HG03097 (cell line): ENCODE results near the gene PON3.

Experiments
- ATAC-seq: cut with Tn5 transposase; IDR thresholded peaks from one replicate; pipeline ENCODE4 v1.9.1; 2021; ENCODE audit not compliant: unreplicated experiment, low FRiP score

The PON3 gene

DNA sequence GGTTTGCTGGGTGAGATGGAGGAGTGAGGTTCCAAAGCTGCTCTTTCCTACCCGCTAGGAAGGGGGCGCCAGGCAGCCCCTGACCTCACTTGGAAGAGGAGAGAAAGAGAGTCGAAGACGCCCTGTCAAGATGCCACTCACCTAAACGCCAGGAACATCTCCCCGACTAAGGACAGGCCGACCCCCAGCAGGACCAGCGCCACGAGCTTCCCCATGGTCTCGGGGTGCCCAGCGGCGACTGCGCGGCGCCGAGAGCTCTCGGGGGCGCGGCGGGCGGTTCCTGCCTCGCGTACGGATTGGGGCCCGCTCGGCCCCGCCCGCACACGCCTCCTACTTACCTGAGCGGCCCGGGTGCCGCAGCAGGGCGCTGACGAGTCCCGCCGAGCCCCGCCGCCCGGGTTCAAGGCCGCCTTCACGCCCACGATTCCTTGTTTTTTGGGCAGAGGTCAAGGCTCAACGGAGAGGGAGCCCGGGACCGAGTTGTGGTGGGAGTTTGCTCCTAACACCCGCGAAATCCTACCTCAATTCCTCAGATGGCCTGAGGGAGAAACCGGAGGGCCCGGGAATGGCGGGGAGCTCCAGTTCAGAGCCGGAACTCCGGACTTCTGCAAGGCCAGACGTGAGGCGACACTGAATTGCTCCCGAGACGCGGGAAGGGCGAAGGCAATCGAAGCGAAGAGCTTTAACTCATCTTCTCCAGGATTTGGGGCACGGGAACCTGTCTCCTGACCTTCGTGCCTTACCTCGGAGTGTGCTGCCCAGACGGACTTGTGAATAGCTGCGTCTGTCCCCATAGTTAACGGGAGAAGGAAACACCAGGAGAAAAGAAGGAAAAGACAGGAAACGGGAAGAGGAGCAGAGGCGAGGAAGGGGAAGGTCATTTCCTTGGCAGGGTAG is at the start of gene PON3:
TSS of gene PON3 (minus strand) at position 240 of the 897 bp plus-strand sequence. CDS start at position 215, 25 bp downstream.
- no peak for ATAC-seq

DNA sequence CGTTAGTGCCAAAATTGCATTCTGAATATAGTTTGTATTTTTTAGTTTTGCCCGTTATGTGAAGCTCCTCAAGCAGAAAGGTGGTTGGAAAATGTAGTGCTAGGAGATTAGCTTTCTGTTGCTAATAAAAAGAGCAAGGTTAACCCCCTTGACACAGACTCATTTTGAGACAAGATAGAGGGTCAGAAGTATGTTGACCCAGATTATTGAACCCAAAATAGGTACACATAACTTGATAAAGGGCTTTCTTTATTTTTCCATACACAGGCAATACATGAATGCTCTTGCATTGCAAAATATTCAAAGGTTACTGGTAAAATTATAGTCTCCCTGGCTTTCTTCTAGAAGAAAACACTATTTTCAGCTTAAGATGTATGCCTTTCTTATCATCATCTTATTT is 48.6 kb upstream of the PON3 start:
- no peak for ATAC-seq

DNA sequence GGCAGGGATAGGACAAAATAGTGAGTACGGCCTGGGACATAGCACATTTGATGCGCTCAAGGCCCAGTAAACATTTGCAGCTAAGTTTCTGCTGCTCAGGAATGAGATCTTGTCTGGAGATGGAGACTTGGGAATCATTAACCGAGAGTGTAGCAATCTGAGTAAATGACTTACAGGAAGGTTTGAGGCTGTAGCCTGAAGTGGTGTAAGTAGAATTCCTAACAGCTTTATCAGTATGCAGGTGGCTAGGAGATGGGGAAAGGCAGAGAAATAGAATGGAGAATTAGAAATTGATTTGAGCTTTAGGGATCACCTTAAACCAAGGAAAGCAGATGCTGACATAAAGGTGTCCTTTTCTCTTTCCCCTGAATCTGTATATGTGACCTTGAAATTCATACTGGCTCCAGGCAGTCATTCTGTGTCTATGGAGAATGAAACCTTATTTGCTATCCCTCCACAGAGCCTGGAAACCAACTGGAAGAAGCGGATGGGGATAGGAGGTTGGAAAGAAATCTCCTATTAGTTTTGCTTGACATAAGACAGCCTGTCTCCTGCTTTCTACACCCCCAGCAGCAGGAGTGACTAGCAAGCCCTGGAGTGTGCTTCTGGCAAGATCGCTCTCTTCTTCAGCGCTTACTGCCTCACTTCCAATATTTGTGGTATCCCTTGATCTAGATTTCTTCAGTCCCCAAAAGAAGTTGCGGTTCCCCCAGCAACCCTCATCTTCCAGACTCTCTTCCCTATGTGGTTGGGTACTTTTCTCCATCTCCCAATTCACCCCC is 45.1 kb upstream of the PON3 start:
- ATAC-seq: no peak

DNA sequence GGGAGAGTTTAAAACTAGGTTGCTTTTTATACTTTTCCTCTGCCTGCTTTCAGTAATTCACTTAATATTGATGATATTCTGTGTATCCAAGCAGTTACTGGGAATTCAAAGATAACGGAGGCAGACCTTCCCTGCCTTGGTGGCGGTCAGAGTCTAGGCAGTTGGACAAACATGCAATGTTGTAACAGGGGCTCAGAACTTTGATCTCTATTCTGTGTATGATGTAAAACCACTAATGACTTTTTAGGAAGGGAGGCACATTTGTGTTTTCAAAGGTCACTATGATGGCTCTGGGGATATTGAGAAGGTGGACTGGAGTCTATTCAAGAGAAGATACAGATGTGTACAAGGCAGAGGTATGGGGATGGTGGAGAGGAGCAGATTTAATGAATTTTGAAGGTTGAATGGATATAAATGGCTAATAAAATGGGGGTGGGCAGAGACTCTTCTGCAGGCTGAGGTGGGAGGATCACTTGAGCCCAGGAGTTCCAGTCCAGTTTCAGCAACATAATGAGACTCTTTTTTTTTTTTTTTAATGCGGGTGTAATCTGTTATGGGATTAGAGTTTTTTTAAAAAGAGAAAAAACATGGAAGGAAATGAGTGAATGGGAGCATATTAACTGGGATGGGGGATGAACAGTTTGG is 44.3 kb upstream of the PON3 start:
- ATAC-seq: no peak

GRCh38 chr7:95436407-95436806 is 40.2 kb upstream of the PON3 start:
- ATAC-seq: no peak

DNA sequence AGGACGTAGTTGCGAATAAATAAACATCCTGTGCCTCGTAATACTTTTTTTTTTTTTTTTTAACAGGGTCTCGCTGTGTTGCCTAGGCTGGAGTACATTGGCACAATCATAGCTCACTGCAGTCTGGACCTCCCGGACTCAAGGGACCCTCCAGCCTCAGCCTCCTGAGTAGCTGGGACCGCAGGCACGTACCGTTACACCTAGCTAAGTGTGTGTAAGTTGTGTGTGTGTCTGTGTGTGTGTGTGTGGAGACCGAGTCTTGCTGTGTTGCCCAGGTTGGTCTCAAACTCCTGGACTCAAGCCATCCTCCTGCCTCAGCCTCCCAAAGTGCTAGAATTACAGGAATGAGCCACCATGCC is 39.2 kb upstream of the PON3 start:
- ATAC-seq: no peak

GRCh38 chr7:95434557-95435421 is 38.6 kb upstream of the PON3 start, which contains the start of gene PON2:
Gene PON2 (minus strand): TSS chr7:95435028. CDS start chr7:95434951, 77 bp downstream.
- ATAC-seq: peak; percentile 99

DNA sequence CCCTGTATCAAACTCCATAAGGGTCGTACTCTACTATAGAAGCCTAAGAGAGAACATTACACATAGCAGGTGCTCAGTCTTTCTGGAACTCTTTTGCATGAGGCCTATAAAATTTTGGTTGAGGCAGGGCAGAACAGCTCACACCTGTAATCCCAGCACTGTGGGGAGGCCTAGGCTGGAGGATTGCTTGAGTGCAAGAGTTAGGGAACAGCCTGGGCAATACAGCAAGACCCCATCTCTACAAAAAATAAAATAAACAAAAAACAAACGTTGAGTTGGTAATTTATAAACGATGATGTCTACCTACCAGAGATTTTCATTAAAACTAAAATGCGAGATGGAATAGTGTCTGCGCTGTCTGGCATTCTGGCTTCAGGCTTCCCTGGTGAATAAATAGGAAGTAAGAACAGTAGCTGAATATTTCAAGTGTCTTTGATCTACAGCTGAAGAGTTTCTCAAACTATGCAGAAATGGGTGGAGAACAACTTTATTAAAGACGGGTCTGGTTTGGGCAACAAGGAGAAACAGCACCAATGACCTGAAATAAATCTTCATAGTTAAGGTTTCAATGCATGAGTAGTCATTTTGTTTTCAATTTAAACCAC is 37.9 kb upstream of the PON3 start:
- ATAC-seq: no peak

- no peak for ATAC-seq
Measured at GRCh38 chr7:95433129-95433528, 37.0 kb upstream of the PON3 start.

DNA sequence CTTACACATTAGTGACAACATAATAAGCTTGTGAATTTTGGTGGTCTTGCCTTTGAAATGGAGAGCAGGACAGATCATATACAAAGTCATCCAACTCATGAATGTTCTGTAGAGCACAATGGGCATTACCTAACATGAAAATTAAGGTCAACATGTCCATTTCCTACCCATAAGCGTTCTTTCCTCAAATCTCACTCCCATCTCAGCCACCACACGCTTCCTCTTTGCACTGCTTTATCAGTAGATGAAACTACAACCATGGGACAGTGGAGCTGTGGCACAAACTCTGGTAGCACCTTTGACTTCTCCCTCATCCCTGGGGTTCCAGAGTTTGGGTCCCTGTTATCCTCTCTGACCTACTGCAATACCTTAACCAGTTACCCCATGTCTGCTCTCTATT is 36.4 kb upstream of the PON3 start:
- no peak for ATAC-seq

DNA sequence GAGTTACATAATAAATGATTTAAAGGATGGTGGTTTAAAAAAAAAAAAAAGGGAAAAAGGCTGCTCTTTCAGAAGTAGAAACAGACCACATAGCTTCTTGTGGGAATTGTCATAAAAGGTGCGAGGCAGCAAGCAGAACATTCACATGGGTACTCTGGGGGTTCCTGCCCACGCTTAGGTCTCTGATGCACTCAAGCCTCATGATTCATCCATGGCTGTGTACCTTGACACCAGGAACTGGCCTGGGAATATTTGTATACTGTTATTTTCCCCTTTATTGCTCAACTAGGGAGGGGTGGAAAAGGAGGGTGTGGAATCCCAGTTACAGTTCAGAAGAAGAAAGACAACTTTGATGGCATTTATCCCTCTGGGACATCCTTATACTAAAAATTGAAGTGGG is 34.7 kb upstream of the PON3 start:
- no peak for ATAC-seq

GRCh38 chr7:95429241-95429990 is 33.2 kb upstream of the PON3 start:
- ATAC-seq: no peak

- no peak for ATAC-seq
Measured at GRCh38 chr7:95427914-95428516, 31.8 kb upstream of the PON3 start.

DNA sequence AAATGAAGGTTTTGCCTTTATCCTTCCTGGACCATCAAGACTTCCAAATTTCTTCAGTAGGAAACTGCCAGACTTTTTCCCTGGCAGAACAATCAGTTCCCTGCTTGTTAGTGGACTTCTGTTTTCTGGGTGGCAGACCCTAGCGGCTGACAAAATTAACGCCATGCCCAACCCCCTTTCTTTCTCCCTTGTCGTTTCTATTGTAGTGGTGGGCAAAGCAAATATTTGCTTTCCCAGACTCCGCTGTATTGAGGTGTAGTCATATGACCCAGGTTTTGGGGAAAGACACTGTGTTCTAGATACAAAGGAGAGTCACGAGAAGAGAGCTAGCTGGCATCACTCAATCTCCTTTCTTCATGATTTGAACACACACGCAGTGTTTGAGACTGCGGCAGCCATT is 31.0 kb upstream of the PON3 start:
- no peak for ATAC-seq

DNA sequence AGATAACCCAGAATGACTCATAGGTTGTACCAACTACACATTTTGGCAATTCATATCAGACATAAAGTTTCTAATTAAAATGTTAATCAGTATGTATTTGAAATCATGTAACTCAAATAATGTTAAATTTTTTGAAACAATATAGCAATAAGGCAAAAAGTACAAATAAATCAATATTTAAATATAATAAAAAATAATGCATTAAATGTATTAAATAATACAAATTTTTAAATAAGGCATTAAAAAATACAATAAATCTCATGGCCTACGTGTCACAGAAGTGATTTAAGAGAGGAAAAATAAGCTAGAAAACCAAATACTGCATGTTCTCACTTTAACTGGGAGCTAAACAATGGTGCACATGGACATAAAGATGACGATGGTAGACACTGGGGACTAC is 29.5 kb upstream of the PON3 start:
- ATAC-seq: no peak

DNA sequence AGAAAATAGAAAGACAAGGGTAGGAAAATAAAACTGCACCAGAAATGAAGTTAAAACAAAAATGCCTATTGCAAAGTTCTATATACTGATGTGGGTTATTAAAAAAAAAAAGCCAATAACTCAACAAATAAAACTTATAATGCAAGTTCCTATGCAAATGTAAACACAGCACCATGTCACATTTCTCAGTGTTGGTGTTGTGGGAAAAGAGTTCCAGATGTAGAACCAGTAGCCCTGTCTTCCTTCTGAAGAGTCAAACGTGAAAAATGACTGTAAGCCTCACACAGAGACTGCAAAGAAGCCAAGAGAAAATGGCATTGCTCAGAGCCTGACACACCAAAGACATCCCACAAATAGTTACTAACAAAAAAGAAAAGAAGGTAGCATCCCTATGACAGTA is 28.5 kb upstream of the PON3 start:
- ATAC-seq: no peak

GRCh38 chr7:95421847-95422444 is 25.8 kb upstream of the PON3 start:
- ATAC-seq: no peak
